Measurements from ENCODE around the gene FHIT.

DNA sequence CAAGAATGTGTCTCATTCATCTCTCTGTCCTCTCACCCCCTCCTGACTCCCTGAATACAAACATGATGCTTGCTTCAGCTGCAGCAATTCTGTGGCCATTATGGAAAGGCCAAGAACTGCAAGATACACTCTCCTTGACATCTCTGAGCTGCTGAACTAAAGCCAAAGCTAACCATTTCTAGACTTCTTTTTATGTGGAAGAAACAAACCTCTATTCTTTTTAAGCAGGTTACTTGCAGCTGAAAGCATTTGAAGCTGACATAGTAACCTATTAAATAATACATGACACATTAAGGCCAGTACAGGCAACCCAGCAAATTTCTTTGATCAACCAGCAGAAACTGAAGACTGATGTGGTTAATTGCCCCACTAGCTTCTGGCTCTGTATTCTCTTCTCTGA, 17.5 kb downstream of the FHIT start:
- no peak for TF ChIP-seq EZH2phosphoT487 (conservative IDR thresholded peaks at IDR 0.05; ENCODE audit: low read length)
- TF ChIP-seq, protein P1, sequence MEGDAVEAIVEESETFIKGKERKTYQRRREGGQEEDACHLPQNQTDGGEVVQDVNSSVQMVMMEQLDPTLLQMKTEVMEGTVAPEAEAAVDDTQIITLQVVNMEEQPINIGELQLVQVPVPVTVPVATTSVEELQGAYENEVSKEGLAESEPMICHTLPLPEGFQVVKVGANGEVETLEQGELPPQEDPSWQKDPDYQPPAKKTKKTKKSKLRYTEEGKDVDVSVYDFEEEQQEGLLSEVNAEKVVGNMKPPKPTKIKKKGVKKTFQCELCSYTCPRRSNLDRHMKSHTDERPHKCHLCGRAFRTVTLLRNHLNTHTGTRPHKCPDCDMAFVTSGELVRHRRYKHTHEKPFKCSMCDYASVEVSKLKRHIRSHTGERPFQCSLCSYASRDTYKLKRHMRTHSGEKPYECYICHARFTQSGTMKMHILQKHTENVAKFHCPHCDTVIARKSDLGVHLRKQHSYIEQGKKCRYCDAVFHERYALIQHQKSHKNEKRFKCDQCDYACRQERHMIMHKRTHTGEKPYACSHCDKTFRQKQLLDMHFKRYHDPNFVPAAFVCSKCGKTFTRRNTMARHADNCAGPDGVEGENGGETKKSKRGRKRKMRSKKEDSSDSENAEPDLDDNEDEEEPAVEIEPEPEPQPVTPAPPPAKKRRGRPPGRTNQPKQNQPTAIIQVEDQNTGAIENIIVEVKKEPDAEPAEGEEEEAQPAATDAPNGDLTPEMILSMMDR (IDR thresholded peaks at IDR 0.05; ENCODE audit: insufficient read depth, low read length, poor library complexity, severe bottlenecking): no peak
